ENCODE measurements around the gene VIPR2.

Gene VIPR2

GRCh38 chr7:159061674-159062212 is 82.9 kb downstream of the VIPR2 start:
- no peak overlapping the region for H3K4me3 ChIP-seq (ENCODE audit: low read depth, low read length)
- DNase-seq (ENCODE audit: low read depth), result no peak

GRCh38 chr7:159061209-159061608 is 83.5 kb downstream of the VIPR2 start:
- H3K4me3 ChIP-seq (ENCODE audit: low read depth, low read length), result no peak overlapping the region
- DNase-seq (ENCODE audit: low read depth), result no peak

DNA sequence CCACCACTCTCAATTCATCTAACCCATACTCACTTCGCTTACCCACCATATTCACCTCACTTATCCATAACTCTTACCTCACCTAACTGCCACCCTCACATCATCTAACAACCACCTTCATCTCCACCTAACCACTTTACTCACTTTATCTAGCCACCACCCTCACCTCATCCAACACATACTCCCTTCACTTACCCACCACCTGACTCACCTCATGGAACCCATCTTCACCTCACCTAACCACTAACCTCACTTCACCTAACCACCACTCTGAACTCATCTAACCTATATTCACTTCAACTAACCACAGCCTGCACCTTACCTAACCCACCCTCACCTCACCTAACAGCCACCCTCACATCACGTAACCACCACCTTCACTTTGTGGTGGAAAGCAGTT is 84.2 kb downstream of the VIPR2 start:
- DNase-seq (ENCODE audit: low read depth), result no peak
- H3K4me3 ChIP-seq (ENCODE audit: low read depth, low read length), result no peak overlapping the region

DNA sequence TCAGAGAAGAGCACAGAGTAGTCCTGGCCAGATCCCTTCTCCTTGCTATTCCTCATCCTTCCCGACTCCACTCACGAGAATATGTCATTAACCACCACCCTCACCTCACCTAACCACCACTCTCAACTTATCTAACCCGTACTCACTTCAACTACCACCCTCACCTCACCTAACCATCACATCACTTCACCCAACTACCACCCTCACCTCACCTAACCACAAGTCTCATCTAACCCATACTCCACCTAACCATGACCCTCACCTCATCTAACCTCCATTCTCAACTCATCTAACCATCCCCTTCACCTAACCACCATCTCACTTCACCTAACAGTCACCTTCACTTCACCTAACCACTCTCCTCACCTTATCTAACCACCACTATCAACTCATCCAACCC is 85.0 kb downstream of the VIPR2 start:
- H3K4me3 ChIP-seq (ENCODE audit: low read depth, low read length), result no peak overlapping the region
- no peak for DNase-seq (ENCODE audit: low read depth)

GRCh38 chr7:159057647-159058046 is 87.0 kb downstream of the VIPR2 start:
- H3K4me3 ChIP-seq (ENCODE audit: low read depth, low read length), result no peak overlapping the region
- no peak for DNase-seq (ENCODE audit: low read depth)

GRCh38 chr7:159056737-159057136 is 87.9 kb downstream of the VIPR2 start:
- no peak overlapping the region for H3K4me3 ChIP-seq (ENCODE audit: low read depth, low read length)
- DNase-seq (ENCODE audit: low read depth), result no peak

DNA sequence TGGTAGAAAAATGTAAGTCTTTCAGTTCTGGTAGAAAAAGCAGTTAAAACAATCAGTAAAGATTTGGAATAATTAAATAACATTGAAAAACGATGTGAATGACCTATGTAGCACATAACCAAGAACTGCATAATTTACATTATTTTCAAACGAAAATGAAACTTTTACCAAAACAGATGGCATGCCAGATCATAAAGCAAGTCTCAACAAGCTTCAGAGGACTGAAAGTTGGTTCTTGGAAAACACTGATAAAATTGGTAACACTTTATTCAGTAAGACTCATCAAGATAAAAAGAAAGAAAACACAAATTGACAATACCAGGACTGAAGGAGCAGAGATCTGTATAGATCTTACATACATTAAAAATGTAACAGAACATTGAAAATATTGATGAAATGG is 92.8 kb downstream of the VIPR2 start:
- H3K4me3 ChIP-seq (ENCODE audit: low read depth, low read length), result no peak overlapping the region
- DNase-seq (ENCODE audit: low read depth), result no peak

DNA sequence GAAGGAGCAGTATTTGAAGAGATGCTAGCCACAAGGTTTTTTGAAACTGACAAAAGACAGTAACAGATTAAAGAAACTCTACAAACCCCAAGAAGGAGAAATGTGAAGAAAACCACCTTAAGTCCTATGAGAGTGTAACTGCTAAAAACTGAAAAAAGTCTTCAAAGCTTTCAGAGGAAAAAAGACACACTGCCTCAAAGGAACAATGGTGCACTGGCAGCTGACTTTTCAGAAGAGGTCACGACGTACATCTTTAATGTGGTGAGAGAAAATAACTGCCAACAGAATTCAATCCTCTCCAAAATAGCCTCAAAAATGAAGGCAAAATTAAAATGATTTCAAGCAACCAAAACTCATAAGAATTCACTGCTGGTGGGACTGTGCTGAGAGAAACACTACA is 94.0 kb downstream of the VIPR2 start:
- DNase-seq (ENCODE audit: low read depth), result no peak
- H3K4me3 ChIP-seq (ENCODE audit: low read depth, low read length), result no peak overlapping the region

- DNase-seq (ENCODE audit: low read depth), result no peak
- no peak overlapping the region for H3K4me3 ChIP-seq (ENCODE audit: low read depth, low read length)
Observed at GRCh38 chr7:159049266-159050025, 95.2 kb downstream of the VIPR2 start.

- no peak for DNase-seq (ENCODE audit: low read depth)
Observed at GRCh38 chr7:159048656-159049055, 96.0 kb downstream of the VIPR2 start.

GRCh38 chr7:159047536-159047935 is 97.1 kb downstream of the VIPR2 start:
- DNase-seq (ENCODE audit: low read depth), result no peak
- H3K4me3 ChIP-seq (ENCODE audit: low read depth, low read length), result no peak overlapping the region

More at GRCh38 chr7:159048656-159049055, 96.0 kb downstream of the VIPR2 start:
- H3K4me3 ChIP-seq (ENCODE audit: low read depth, low read length), result no peak overlapping the region

DNA sequence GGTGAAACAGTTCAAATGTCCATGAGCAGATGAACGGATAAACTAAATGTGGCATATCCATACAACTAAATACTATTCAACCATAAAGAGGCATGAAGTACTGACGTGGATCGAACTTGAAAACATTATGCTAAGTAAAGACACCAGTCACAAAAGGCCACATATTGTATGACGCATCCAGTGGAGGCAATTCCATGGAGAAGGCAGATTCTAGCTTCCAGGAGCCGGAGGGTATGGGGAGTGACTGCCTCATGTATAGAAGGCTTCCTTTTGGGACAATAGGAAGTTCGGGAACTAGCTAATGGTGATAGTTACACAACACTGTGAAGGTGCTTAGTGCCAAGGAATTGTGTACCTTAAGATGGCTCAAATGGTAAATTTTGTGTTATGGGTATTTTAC is 98.4 kb downstream of the VIPR2 start:
- no peak for DNase-seq (ENCODE audit: low read depth)
- no peak overlapping the region for H3K4me3 ChIP-seq (ENCODE audit: low read depth, low read length)

DNA sequence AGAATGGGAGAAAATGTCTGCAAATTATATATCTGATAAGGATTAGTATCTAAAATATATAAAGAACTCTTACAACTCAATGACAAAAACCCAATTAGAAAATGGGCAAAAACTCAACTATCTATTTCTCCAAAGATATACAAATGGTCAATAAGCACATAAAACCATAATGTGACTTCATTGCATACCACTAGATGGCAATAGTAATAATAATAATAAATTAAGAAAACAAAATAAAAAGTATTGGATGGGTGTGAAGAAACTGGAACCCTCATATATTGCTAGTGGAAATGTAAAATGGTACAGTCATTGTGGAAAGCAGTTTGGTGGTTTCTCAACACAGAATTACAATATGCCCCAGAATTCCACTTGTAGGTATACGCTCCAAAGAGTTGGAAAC is 98.8 kb downstream of the VIPR2 start:
- DNase-seq (ENCODE audit: low read depth), result no peak
- H3K4me3 ChIP-seq (ENCODE audit: low read depth, low read length), result no peak overlapping the region

DNA sequence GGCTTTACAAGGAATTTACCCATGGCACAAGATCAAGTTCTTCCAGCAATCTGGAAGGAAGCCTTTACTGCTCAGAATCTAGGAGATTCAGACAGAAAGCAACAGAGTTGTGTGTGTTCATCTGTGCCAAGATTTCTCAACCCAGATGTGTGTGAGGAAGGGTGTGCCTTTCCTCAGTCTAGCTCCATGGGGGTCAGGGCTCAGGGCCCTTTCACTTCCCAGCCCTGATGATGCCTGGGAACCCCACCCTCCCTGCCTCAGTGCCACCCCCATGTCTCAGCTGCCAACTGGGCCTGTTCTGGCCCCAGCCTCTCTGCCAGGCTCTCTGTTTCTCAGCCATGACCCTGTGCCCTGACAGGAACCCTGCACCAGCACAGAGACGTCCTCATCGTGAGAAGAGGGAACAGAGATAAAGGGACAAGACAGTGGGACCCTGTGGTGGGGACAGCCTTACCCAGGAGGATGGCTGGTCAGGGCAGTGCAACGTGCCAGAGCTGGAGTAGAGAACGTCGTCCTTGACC is 102.0 kb downstream of the VIPR2 start:
- H3K4me3 ChIP-seq (ENCODE audit: low read depth, low read length), result no peak overlapping the region
- no peak for DNase-seq (ENCODE audit: low read depth)

GRCh38 chr7:159042103-159042502 is 102.6 kb downstream of the VIPR2 start:
- DNase-seq (ENCODE audit: low read depth), result no peak
- H3K4me3 ChIP-seq (ENCODE audit: low read depth, low read length), result no peak overlapping the region

- no peak overlapping the region for H3K4me3 ChIP-seq (ENCODE audit: low read depth, low read length)
- DNase-seq (ENCODE audit: low read depth), result no peak
Observed at GRCh38 chr7:159040912-159041711, 103.6 kb downstream of the VIPR2 start.

GRCh38 chr7:159040146-159040545 is 104.5 kb downstream of the VIPR2 start:
- no peak for DNase-seq (ENCODE audit: low read depth)
- H3K4me3 ChIP-seq (ENCODE audit: low read depth, low read length), result no peak overlapping the region

DNA sequence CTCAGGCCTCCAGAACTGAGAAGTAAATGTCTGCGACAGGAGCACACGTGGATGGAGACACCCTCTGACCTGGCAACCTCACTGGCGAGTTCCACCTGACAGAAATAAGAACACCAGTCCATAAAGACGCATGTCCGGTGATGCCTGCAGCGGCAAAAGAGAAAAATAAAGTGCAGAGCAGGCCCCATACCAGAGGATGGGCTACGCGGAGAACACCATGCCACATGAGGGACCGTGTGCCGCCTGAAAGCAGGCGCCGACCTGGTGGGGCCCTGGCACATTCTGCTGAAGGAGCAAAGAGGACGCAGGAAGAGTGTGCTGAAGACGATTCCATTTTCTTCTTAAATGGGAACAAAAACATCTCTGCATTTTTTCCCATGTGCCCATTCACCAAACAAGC is 105.0 kb downstream of the VIPR2 start:
- no peak for DNase-seq (ENCODE audit: low read depth)
- no peak overlapping the region for H3K4me3 ChIP-seq (ENCODE audit: low read depth, low read length)

- DNase-seq (ENCODE audit: low read depth), result no peak
- H3K4me3 ChIP-seq (ENCODE audit: low read depth, low read length), result no peak overlapping the region
Observed at GRCh38 chr7:159038066-159038465, 106.6 kb downstream of the VIPR2 start.

GRCh38 chr7:159036916-159037605 is 107.6 kb downstream of the VIPR2 start:
- H3K4me3 ChIP-seq (ENCODE audit: low read depth, low read length), result no peak overlapping the region
- no peak for DNase-seq (ENCODE audit: low read depth)

All from skeletal muscle cell (primary cell).